ENCODE measurements around the gene NIBAN1. TPM values are rescaled to one million over a fixed set of nuclear protein-coding genes. Genes with fewer than 3 reads are reported as not detected.
"Not testable (repeated sequence)": the region's sequence is repeated elsewhere in the genome, so short reads cannot be mapped to it uniquely, and the experiment has no call there.

The NIBAN1 gene
- total RNA-seq, 1 experiment from 2014 or later, result 5.9 TPM

GRCh38 chr1:184999974-185000373, 25.7 kb upstream of the NIBAN1 start:
- not testable (repeated sequence) for H3K9me3 ChIP-seq (ENCODE audit: control insufficient read depth, low read depth, low read length); H3K27me3 ChIP-seq (ENCODE audit: insufficient read depth, low read length); H3K14ac ChIP-seq (ENCODE audit: insufficient read depth, low read length); H2BK120ac ChIP-seq (ENCODE audit: low read depth, low read length, poor library complexity, severe bottlenecking); H3K36me3 Mint-ChIP-seq (ENCODE audit: insufficient read depth in 1 of 3, low read depth in 3 of 3); H3K4me1 Mint-ChIP-seq; H3K23ac ChIP-seq (ENCODE audit: insufficient read length, low read depth, low read length); H3K23me2 ChIP-seq (ENCODE audit: insufficient read length, low read depth, low read length, poor library complexity, severe bottlenecking); H3K27ac Mint-ChIP-seq; DNase-seq; H3T11ph ChIP-seq (ENCODE audit: low read length); H3K79me1 ChIP-seq (ENCODE audit: insufficient read depth, low read depth, low read length, poor library complexity, severe bottlenecking); H3K4me3 Mint-ChIP-seq; H4K91ac ChIP-seq (ENCODE audit: insufficient read length, low read depth, low read length); H4K5ac ChIP-seq (ENCODE audit: insufficient read length, low read depth, low read length); H3K4me1 ChIP-seq (ENCODE audit: insufficient read depth, low read length); H4K20me1 ChIP-seq (ENCODE audit: control insufficient read depth, insufficient read depth, insufficient read length); H3K79me2 ChIP-seq (ENCODE audit: insufficient read depth, low read length); H3K56ac ChIP-seq (ENCODE audit: insufficient read length, low read depth, low read length); H2AFZ ChIP-seq (ENCODE audit: low read length); H3K9ac ChIP-seq (ENCODE audit: extremely low read depth, insufficient read length, low read length); H3K27ac ChIP-seq (ENCODE audit: insufficient read length, low read depth, low read length); H2BK20ac ChIP-seq (ENCODE audit: low read depth, low read length, poor library complexity, severe bottlenecking); H3K4me2 ChIP-seq (ENCODE audit: insufficient read depth, insufficient read length, low read length); H2BK15ac ChIP-seq (ENCODE audit: low read depth, low read length); H3K27me3 Mint-ChIP-seq (ENCODE audit: low read depth); H3K4ac ChIP-seq (ENCODE audit: low read depth, low read length); H2AK5ac ChIP-seq (ENCODE audit: insufficient read length, low read length); H2BK5ac ChIP-seq (ENCODE audit: insufficient read length, low read length); H4K8ac ChIP-seq (replicated peaks; ENCODE audit: insufficient read length, low read depth, low read length); H3K18ac ChIP-seq (ENCODE audit: insufficient read length, low read depth, low read length); H2BK12ac ChIP-seq (ENCODE audit: insufficient read length, low read depth, low read length)
- WGBS (ENCODE audit: extremely low coverage, insufficient read length, low lambda C conversion rate), result no CpG with 5 or more reads among the region's 6 CpGs
- peaks cover 0 to 11% of the 10 kb centered on the region in 2 experiments; a peak in 3 of 5 replicates for H3K9me3 Mint-ChIP-seq

All from H9 (cell line).